Esophagus muscularis mucosa (tissue), 3 donors: ENCODE results near the gene PTPN20.
A peak's percentile ranks its signal among the peaks of the same experiment; 100 is the strongest.

Experiments
- CTCF ChIP-seq, 3 experiments: fragments of 200-600 bp in 2 of 3; fragments of 450-650 bp in 1 of 3; sonication (generic) in 2 of 3; IDR thresholded peaks; one replicate each; pipeline ENCODE4 v1.5.1; 2017 to 2019; ENCODE audit warnings: antibody characterized with exemption in 3 of 3, mild to moderate bottlenecking in 2 of 3, moderate library complexity in 1 of 3
- POLR2A ChIP-seq: fragments of 450-650 bp; IDR thresholded peaks from one replicate; pipeline ENCODE4 v1.6.1; 2017; ENCODE audit warnings: antibody characterized with exemption, moderate library complexity, mild to moderate bottlenecking, low read depth

- TF ChIP-seq POLR2A (no peak), CTCF (IDR thresholded peaks at IDR 0.05) (peak; percentile 49 to 76 (median 65))
Measured at GRCh38 chr10:47024399-47025252, 113.4 kb downstream of the PTPN20 start.
